ENCODE data around the gene ZNF609. TPM values are rescaled to one million over a fixed set of nuclear protein-coding genes. Genes with fewer than 3 reads are reported as not detected.

The ZNF609 gene
- total and polyA plus RNA-seq, 2 of the 13 experiments (the other 11 are each of a cell fraction or from before 2014, with no cell fraction given): 8.9 to 9.9 TPM

GRCh38 chr15:64461721-64462162 is 1.4 kb downstream of the ZNF609 start (continued):
- TF ChIP-seq DNMT3B (CRISPR knock-in tag; conservative IDR thresholded peaks at IDR 0.05): no peak

GRCh38 chr15:64462492-64462891 is 2.1 kb downstream of the ZNF609 start:
- H4K20me1 ChIP-seq (ENCODE audit: insufficient read depth, low read length): peaks cover 11% of the 10 kb centered on the region; the same call in 1 of the 2 replicates
- TSS peak; percentile 40 for BruUV-seq (replicated peaks)
- in situ Hi-C loops (cut with HindIII; ENCODE audit: extremely low pct_ligation_motif_present, low pct_unique_long_range_greater_than_20kb): no loop called here
- ATAC-seq: no peak
- no peaks in the 10 kb centered on the region; a peak in 1 of 5 replicates for H3K36me3 ChIP-seq (replicated peaks in 1 of 2; ENCODE audit: control insufficient read depth in 1 of 2, insufficient read depth in 2 of 2, low read length in 2 of 2)
- CTCF ChIA-PET (ENCODE audit: low intra/inter-chr PET ratio, low total read pairs): no interaction called here
- peak overlapping the region; percentile 85 for H3K4me2 ChIP-seq (ENCODE audit: low read depth, low read length)
- no peak overlapping the region for H2AFZ ChIP-seq (ENCODE audit: low read length)
- H3K9ac ChIP-seq (ENCODE audit: insufficient read depth, low read depth, low read length): no peak overlapping the region
- TF ChIP-seq ZNF296 (CRISPR knock-in tag; conservative IDR thresholded peaks at IDR 0.05) (no peak), PITX1 (CRISPR knock-in tag; IDR thresholded peaks at IDR 0.05) (no peak), ZNF496 (CRISPR knock-in tag; IDR thresholded peaks at IDR 0.05; ENCODE audit: insufficient replicate concordance) (no peak), KLF12 (CRISPR knock-in tag; IDR thresholded peaks at IDR 0.05; ENCODE audit: borderline replicate concordance) (no peak), ZNF782 (CRISPR knock-in tag; IDR thresholded peaks at IDR 0.05; ENCODE audit: borderline replicate concordance) (no peak), SP4 (CRISPR knock-in tag; IDR thresholded peaks at IDR 0.05) (no peak), REXO4 (CRISPR knock-in tag; IDR thresholded peaks at IDR 0.05; ENCODE audit: borderline replicate concordance) (no peak)
- H3K79me2 ChIP-seq (ENCODE audit: insufficient read depth, low read length): peaks cover 41% of the 10 kb centered on the region
- intact Hi-C loops (cut with micrococcal nuclease; ENCODE audit: unreplicated experiment): no loop called here
- H3K27me3 ChIP-seq (ENCODE audit: control insufficient read depth in 1 of 2, insufficient read depth in 2 of 2, low read length in 2 of 2): no peaks in the 10 kb centered on the region
- no peak for FAIRE-seq
- no peak overlapping the region for H3K27ac ChIP-seq (ENCODE audit: extremely low read length, insufficient read depth, low read length)
- no peak for DNase-seq (ENCODE audit: low spot score)
- H3K4me1 ChIP-seq (ENCODE audit: insufficient read depth, low read length): peaks cover 63% of the 10 kb centered on the region
- H3K4me3 ChIP-seq (replicated peaks in 1 of 3; ENCODE audit: insufficient read depth in 1 of 3, low read depth in 2 of 3, low read length in 3 of 3): no peak overlapping the region
- H3K9me3 ChIP-seq (ENCODE audit: low read length): no peaks in the 10 kb centered on the region
- POLR2A ChIA-PET: no interaction called here
